GM23248 (cell line): ENCODE measurements around the gene FGD2. TPM values are rescaled to one million over a fixed set of nuclear protein-coding genes. Genes with fewer than 3 reads are reported as not detected.

ENCODE experiments used
- DNase-seq: peaks from one replicate; pipeline ENCODE4 v3.0.0-alpha.2; 2015
- H2AFZ ChIP-seq: fragments of 200-600 bp; sonication (generic); 2 replicates; pipeline ENCODE4 v1.6.1; 2016; ENCODE audit warnings: antibody characterized with exemption
- H3F3A ChIP-seq: fragments of 200-600 bp; sonication (generic); 2 replicates; pipeline ENCODE4 v1.6.1; 2016; ENCODE audit warnings: mild to moderate bottlenecking, antibody characterized with exemption, mixed run types; ENCODE audit not compliant: insufficient read depth
- H3K27ac ChIP-seq: fragments of 200-600 bp; sonication (generic); 2 replicates; pipeline ENCODE4 v1.5.1; 2016; ENCODE audit warnings: mild to moderate bottlenecking
- H3K27me3 ChIP-seq: fragments of 200-600 bp; sonication (generic); replicated peaks from 2 replicates; pipeline ENCODE4 v1.6.1; 2016; ENCODE audit warnings: mild to moderate bottlenecking; ENCODE audit not compliant: insufficient read depth
- H3K36me3 ChIP-seq: fragments of 200-600 bp; sonication (generic); 2 replicates; pipeline ENCODE4 v1.6.1; 2016; ENCODE audit warnings: low read depth, mild to moderate bottlenecking
- H3K4me1 ChIP-seq: fragments of 200-600 bp; sonication (generic); 2 replicates; pipeline ENCODE4 v1.6.1; 2016; ENCODE audit warnings: mild to moderate bottlenecking; ENCODE audit not compliant: insufficient read depth
- H3K4me2 ChIP-seq: fragments of 200-600 bp; sonication (generic); one replicate; pipeline ENCODE4 v1.6.1; 2016; ENCODE audit warnings: mild to moderate bottlenecking; ENCODE audit not compliant: unreplicated experiment
- H3K4me3 ChIP-seq: fragments of 200-600 bp; sonication (generic); 2 replicates; pipeline ENCODE4 v1.5.1; 2016; ENCODE audit warnings: mild to moderate bottlenecking
- H3K79me2 ChIP-seq: fragments of 200-600 bp; sonication (generic); 2 replicates; pipeline ENCODE4 v1.6.1; 2016; ENCODE audit warnings: mild to moderate bottlenecking; ENCODE audit not compliant: insufficient read depth
- H3K9ac ChIP-seq: fragments of 200-600 bp; sonication (generic); 2 replicates; pipeline ENCODE4 v1.6.1; 2016; ENCODE audit warnings: mild to moderate bottlenecking
- H3K9me2 ChIP-seq: fragments of 200-600 bp; sonication (generic); 2 replicates; pipeline ENCODE4 v1.6.1; 2016; ENCODE audit warnings: mixed run types, mild to moderate bottlenecking, moderate library complexity; ENCODE audit not compliant: insufficient read depth
- H3K9me3 ChIP-seq: fragments of 200-600 bp; sonication (generic); one replicate; pipeline ENCODE4 v1.6.1; 2017; ENCODE audit warnings: low read depth
- H4K20me1 ChIP-seq: fragments of 200-600 bp; sonication (generic); 2 replicates; pipeline ENCODE4 v1.6.0; 2016; ENCODE audit not compliant: insufficient read depth
- EZH2 ChIP-seq: fragments of 200-600 bp; sonication (generic); IDR thresholded peaks from 2 replicates; pipeline ENCODE4 v1.6.1; 2018; ENCODE audit warnings: antibody characterized with exemption, mild to moderate bottlenecking; ENCODE audit not compliant: insufficient read depth, poor library complexity, severe bottlenecking
- EZH2phosphoT487 ChIP-seq: fragments of 200-600 bp; sonication (generic); IDR thresholded peaks from 2 replicates; pipeline ENCODE4 v1.6.1; 2018; ENCODE audit warnings: antibody characterized with exemption, moderate library complexity, mild to moderate bottlenecking, low read depth; ENCODE audit not compliant: insufficient read depth
- WGBS, 2 experiments: methylation state at CpG; one replicate each; pipeline ENCODE4 v1.1.6; 2015 to 2017; ENCODE audit warnings: low lambda C conversion rate in 2 of 2, low coverage in 1 of 2; ENCODE audit errors: missing lambda C conversion rate in 2 of 2; 5-methylcytosine and 5-hydroxymethylcytosine counted together
- in situ Hi-C: fragments of 300-500 bp; cut with MboI; formaldehyde crosslinking; loops from 2 replicates; pipeline ENCODE4 v1.15.0; 2020
- polyA plus RNA-seq: library from polyadenylated mRNA; unstranded; fragments of >200 nt; fragmentation: Nextera tagmentation; extraction: Ambion mirVana; gene quantifications from 2 replicates; pipeline ENCODE4 v1.2.1, GENCODE V29; 2016
- total RNA-seq: library from RNA; depleted of rRNA; stranded (reverse); fragments of >200 nt; shearing (Covaris generic); gene quantifications from 2 replicates; pipeline ENCODE4 v1.2.3, GENCODE V29; 2014

Gene FGD2
- total and polyA plus RNA-seq, 2 experiments from 2014 or later, result not detected

DNA sequence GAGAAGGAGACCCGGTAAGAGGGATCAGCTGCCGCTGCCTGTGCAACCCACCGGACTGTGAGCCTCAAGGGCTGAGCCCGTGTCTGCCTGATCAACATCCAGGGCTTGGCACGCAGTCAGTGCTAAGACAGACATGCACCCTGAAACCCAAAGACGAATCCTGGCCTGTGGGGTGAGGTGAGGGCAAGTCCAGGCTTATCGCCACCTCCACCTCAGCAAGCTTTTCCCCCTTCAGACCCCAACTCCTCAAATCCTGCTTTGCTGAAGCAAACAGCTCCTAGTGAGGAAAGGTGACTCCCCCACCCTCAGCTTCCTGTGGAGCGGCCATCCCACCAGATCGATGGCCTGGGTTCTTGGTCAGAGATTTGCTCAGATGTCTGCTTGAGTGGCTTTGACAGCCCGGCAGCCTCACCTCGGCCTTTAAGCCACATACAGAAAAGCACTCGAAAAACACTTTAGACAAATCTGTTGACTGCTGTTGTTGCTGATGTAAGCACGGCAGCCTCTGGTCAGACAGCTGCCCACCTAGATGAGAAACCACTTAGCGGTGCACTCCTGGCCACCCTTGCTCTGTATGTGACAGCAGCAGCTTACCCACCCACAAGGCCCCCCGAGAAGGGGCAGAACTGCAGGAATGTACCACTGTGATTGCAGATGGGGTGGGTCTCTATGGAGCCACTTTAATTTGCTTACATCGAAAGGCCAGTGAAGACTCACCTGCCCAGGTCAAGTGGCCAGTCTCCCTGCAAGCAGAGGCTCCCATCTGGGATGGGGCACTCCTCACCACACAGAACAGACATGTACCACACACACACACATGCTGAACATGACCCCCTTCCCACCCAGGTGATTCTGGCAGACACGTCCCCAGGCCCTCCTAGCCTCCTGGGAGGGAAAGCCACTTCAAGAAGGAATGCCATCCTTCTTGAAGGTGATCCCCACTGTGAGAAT is 34.3 kb upstream of the FGD2 start:
- H4K20me1 ChIP-seq, result no peaks in the 10 kb centered on the region

DNA sequence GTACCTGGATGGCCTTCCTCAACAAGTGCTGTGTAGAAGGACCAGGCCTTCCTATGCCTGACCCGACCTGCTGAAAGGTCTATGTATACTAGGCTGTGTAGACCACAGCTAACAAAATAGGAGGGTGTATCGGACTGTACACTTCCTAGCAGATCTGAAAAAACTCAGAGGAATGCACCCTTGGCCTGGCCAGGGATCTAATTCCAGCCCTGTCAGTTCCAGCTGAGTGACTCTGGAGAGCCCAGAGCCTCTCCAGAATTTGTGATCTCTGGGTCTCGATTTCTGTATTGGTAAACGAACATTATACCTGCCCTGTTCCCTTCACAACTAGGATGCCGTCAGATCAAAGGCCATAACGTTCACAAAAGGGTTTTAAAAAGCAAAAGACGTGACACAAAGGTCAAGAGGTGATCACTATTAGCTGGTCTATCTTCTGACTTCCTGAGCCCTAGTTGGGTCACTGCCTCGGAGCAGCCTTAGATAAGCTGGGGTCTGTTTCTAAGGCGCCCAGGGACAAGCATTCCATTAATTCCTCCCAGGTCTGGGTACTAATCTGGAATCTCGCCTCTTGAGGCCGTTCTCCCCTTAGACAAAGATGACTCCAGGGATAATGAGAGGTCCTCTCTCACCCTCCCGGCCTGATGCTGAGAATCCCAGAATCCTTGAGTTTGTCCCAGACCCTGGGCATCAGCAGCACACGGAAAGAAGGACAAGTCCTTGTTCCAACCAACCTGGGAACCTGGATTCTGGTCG is 33.4 kb upstream of the FGD2 start:
- TF ChIP-seq EZH2phosphoT487 (no peak), EZH2 (no peak)
- no peaks in the 10 kb centered on the region for H3K4me1 ChIP-seq
- H3K9me2 ChIP-seq, result no peaks in the 10 kb centered on the region
- H3K27ac ChIP-seq, result no peak overlapping the region
- in situ Hi-C loops, result no loop called here
- no peak overlapping the region for H2AFZ ChIP-seq
- WGBS, 2 experiments, result 79 to 83% methylated on average over 14 of the region's 14 CpGs
- no peak for DNase-seq
- H3F3A ChIP-seq, result peaks cover 25% of the 10 kb centered on the region
- H3K79me2 ChIP-seq, result peaks cover 53% of the 10 kb centered on the region
- no peaks in the 10 kb centered on the region for H3K27me3 ChIP-seq
- peaks cover 82% of the 10 kb centered on the region for H3K36me3 ChIP-seq
- H3K4me2 ChIP-seq, result no peak overlapping the region
- peak overlapping the region; percentile 21; the same call in 1 of the 2 replicates for H3K9ac ChIP-seq
- no peaks in the 10 kb centered on the region for H4K20me1 ChIP-seq
- H3K4me3 ChIP-seq, result no peak overlapping the region
- H3K9me3 ChIP-seq, result no peaks in the 10 kb centered on the region

More for the DNA sequence above, 34.3 kb upstream of the FGD2 start:
- WGBS, 2 experiments, result 73 to 74% methylated on average over 16 to 17 of the region's 17 CpGs
- H3K4me3 ChIP-seq, result no peak overlapping the region
- peaks cover 35% of the 10 kb centered on the region for H3F3A ChIP-seq
- no peak overlapping the region for H2AFZ ChIP-seq
- DNase-seq, result no peak
- no peaks in the 10 kb centered on the region for H3K4me1 ChIP-seq
- no peaks in the 10 kb centered on the region for H3K9me2 ChIP-seq
- H3K9ac ChIP-seq, result peak overlapping the region; percentile 21; the same call in 1 of the 2 replicates
- in situ Hi-C loops, result no loop called here
- H3K27ac ChIP-seq, result no peak overlapping the region
- no peaks in the 10 kb centered on the region for H3K27me3 ChIP-seq
- H3K9me3 ChIP-seq, result no peaks in the 10 kb centered on the region
- no peak for TF ChIP-seq EZH2phosphoT487
- no peak for TF ChIP-seq EZH2
- peaks cover 44% of the 10 kb centered on the region for H3K79me2 ChIP-seq
- peaks cover 75% of the 10 kb centered on the region for H3K36me3 ChIP-seq
- H3K4me2 ChIP-seq, result no peak overlapping the region

DNA sequence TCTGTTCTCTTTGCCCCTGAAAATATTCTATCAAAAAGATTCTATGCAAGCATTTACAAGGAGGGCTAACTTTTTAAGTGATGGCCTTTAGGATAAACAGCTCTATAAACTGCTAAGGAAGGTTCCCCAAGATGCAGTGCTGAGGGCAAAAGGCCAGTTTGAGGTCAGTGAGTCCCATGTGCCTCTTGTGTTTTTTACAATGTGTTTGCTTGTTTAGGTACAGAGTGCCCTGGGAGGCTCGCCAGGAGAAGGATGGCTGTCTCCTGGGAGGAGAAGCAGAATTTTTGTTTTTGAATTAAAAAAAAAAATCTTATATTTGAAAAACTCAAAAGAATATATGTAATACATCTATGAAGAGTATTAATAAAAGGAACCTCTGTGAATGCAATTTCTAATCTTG is 32.3 kb upstream of the FGD2 start:
- Histone ChIP-seq H3F3A (peaks cover 15% of the 10 kb centered on the region), H4K20me1 (no peaks in the 10 kb centered on the region), H3K36me3 (peaks cover 82% of the 10 kb centered on the region), H3K4me3 (no peak overlapping the region), H3K4me1 (no peaks in the 10 kb centered on the region), H3K9me2 (no peaks in the 10 kb centered on the region), H3K27me3 (no peaks in the 10 kb centered on the region), H3K4me2 (no peak overlapping the region), H3K27ac (no peak overlapping the region), H3K79me2 (peaks cover 64% of the 10 kb centered on the region), H3K9me3 (no peaks in the 10 kb centered on the region), H3K9ac (peak overlapping the region; percentile 5; the same call in 1 of the 2 replicates), H2AFZ (no peak overlapping the region)
- WGBS, 2 experiments, result 82 to 85% methylated on average over 1 of the region's 1 CpG
- no peak for TF ChIP-seq EZH2phosphoT487
- no peak for TF ChIP-seq EZH2
- in situ Hi-C loops, result no loop called here
- DNase-seq, result no peak

DNA sequence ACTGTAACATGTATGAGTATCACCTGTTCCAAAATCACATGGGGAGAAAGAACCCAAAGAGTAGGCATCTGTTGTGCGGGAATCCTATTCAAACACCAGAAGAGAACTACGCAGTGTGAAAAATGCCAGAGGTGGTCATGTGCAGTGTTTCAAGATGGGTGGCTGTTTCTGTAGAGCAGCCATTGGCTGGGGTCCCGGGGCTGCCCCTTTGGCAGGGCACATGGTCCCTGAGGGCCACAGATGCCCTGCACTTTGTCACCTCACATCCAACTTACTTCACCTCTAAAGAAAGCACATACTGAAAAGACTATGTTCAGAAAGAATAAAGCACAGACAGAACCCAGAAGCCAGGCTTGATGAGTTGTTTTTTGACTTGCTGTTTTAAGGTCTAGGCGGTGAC is 31.8 kb upstream of the FGD2 start:
- no peaks in the 10 kb centered on the region for H3K9me3 ChIP-seq
- peaks cover 81% of the 10 kb centered on the region for H3K36me3 ChIP-seq
- H3K27me3 ChIP-seq, result no peaks in the 10 kb centered on the region
- in situ Hi-C loops, result no loop called here
- peaks cover 12% of the 10 kb centered on the region for H3F3A ChIP-seq
- H3K27ac ChIP-seq, result no peak overlapping the region
- 0 out of 2 replicates have a peak overlapping the region, but pooled peaks have one; percentile 5 for H3K9ac ChIP-seq
- H3K4me1 ChIP-seq, result peaks cover under 1% of the 10 kb centered on the region; the same call in 1 of the 2 replicates
- no peak for TF ChIP-seq EZH2
- no peak overlapping the region for H3K4me2 ChIP-seq
- no peak for DNase-seq
- H3K4me3 ChIP-seq, result no peak overlapping the region
- no peaks in the 10 kb centered on the region for H4K20me1 ChIP-seq
- peaks cover 69% of the 10 kb centered on the region for H3K79me2 ChIP-seq
- WGBS, 2 experiments, result 83 to 87% methylated on average over 4 of the region's 4 CpGs
- H2AFZ ChIP-seq, result no peak overlapping the region
- H3K9me2 ChIP-seq, result no peaks in the 10 kb centered on the region
